VCaP (cell line): ENCODE measurements around the gene CACNA1I.

Source experiments
- H3K27ac ChIP-seq: fragments of 450-650 bp; 2 replicates; pipeline ENCODE4 v1.5.1; 2017
- CTCF ChIP-seq: fragments of 450-650 bp; conservative IDR thresholded peaks from 2 replicates; pipeline ENCODE4 v1.5.1; 2017; ENCODE audit warnings: mild to moderate bottlenecking, moderate library complexity

CACNA1I gene

GRCh38 chr22:39623603-39624500 is 53.3 kb downstream of the CACNA1I start:
- no peak for TF ChIP-seq CTCF
- H3K27ac ChIP-seq: no peak overlapping the region

GRCh38 chr22:39624501-39624821 is 53.9 kb downstream of the CACNA1I start:
- no peak overlapping the region for H3K27ac ChIP-seq

GRCh38 chr22:39625569-39626537 is 55.3 kb downstream of the CACNA1I start:
- TF ChIP-seq CTCF: no peak
- H3K27ac ChIP-seq: no peak overlapping the region

More at GRCh38 chr22:39624501-39624821, 53.9 kb downstream of the CACNA1I start:
- TF ChIP-seq CTCF: no peak

GRCh38 chr22:39627208-39627607 is 56.7 kb downstream of the CACNA1I start:
- H3K27ac ChIP-seq: no peak overlapping the region
- TF ChIP-seq CTCF: no peak

- H3K27ac ChIP-seq: no peak overlapping the region
- no peak for TF ChIP-seq CTCF
Measured at GRCh38 chr22:39627865-39628562, 57.5 kb downstream of the CACNA1I start.

GRCh38 chr22:39628563-39629080 is 58.1 kb downstream of the CACNA1I start:
- TF ChIP-seq CTCF: no peak
- no peak overlapping the region for H3K27ac ChIP-seq
